Parathyroid adenoma (tissue), 2 donors: ENCODE data around the gene TBCD.

Source experiments
- H2AFZ ChIP-seq: fragments of 300-600 bp; sonication (generic); one replicate; pipeline ENCODE4 v1.7.0; 2017; ENCODE audit warnings: antibody characterized with exemption, mild to moderate bottlenecking
- H3K27ac ChIP-seq: fragments of 300-600 bp; sonication (generic); one replicate; pipeline ENCODE4 v1.7.0; 2017
- H3K27me3 ChIP-seq: fragments of 300-600 bp; sonication (generic); one replicate; pipeline ENCODE4 v1.7.0; 2017; ENCODE audit warnings: low read length; ENCODE audit not compliant: control insufficient read depth, insufficient read depth
- H3K36me3 ChIP-seq: fragments of 300-600 bp; sonication (generic); one replicate; pipeline ENCODE4 v1.7.0; 2017; ENCODE audit warnings: low read length; ENCODE audit not compliant: control insufficient read depth, insufficient read depth
- H3K4me1 ChIP-seq: fragments of 300-600 bp; sonication (generic); one replicate; pipeline ENCODE4 v1.7.0; 2017; ENCODE audit warnings: control low read depth
- H3K4me2 ChIP-seq: fragments of 300-600 bp; sonication (generic); one replicate; pipeline ENCODE4 v1.7.0; 2017; ENCODE audit warnings: low read length
- H3K4me3 ChIP-seq: fragments of 300-600 bp; sonication (generic); one replicate; pipeline ENCODE4 v1.7.0; 2017; ENCODE audit warnings: low read depth, low read length
- H3K79me2 ChIP-seq: fragments of 300-600 bp; sonication (generic); one replicate; pipeline ENCODE4 v1.7.0; 2017; ENCODE audit warnings: control low read depth
- H3K9ac ChIP-seq: fragments of 300-600 bp; sonication (generic); one replicate; pipeline ENCODE4 v1.7.0; 2017; ENCODE audit warnings: mild to moderate bottlenecking
- H3K9me3 ChIP-seq: fragments of 300-600 bp; sonication (generic); one replicate; pipeline ENCODE4 v1.7.0; 2017; ENCODE audit warnings: low read length; ENCODE audit not compliant: control insufficient read depth
- TF ChIP-seq, protein P1 (sequence below): fragments of 300-600 bp; sonication (generic); IDR thresholded peaks from one replicate; pipeline ENCODE4 v1.7.0; 2017; ENCODE audit warnings: antibody characterized with exemption, mild to moderate bottlenecking
- donor health status: primary hyperparathyroidism.

The TBCD gene

DNA sequence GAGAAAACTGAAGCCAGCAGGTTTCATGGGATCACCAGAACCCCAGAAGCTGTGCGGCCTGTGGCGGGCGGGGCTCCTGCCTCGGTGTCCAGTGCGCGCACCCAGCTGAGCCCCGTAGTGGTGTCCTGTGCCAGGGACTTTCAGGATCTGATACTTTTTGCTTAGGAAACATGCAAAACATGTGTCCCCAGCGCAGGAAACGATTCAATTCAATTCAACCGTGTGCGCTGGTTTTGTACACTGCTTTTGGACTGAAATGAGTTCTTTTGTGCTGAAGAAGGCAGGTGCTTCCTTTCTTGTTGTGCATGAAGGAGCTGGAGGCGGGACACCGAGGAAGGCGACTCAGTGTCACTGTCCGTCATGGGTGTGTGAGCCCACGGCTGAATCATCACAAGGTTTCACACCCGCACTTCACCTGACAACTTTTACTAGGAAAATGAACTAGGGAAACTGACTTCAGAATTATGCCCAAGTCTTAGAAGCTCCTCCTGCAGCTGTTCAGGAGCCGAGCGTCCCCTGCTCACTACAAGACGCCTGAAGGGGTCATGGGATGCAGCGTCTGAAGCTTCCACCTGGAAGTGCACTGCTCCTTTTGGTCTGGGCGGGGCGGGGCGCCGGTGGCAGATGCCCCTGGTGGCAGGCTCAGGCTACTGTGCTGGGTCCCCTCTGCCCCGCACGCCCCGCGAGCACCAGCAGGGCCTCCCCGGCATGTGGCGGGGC is 119.4 kb downstream of the TBCD start:
- Histone ChIP-seq H3K9me3 (no peaks in the 10 kb centered on the region), H3K4me1 (no peaks in the 10 kb centered on the region), H3K27me3 (no peaks in the 10 kb centered on the region), H3K9ac (no peak overlapping the region), H3K79me2 (peaks cover 25% of the 10 kb centered on the region), H3K4me3 (no peak overlapping the region), H3K36me3 (no peaks in the 10 kb centered on the region), H3K27ac (no peak overlapping the region), H2AFZ (no peak overlapping the region), H3K4me2 (no peak overlapping the region)
- TF ChIP-seq, protein P1, sequence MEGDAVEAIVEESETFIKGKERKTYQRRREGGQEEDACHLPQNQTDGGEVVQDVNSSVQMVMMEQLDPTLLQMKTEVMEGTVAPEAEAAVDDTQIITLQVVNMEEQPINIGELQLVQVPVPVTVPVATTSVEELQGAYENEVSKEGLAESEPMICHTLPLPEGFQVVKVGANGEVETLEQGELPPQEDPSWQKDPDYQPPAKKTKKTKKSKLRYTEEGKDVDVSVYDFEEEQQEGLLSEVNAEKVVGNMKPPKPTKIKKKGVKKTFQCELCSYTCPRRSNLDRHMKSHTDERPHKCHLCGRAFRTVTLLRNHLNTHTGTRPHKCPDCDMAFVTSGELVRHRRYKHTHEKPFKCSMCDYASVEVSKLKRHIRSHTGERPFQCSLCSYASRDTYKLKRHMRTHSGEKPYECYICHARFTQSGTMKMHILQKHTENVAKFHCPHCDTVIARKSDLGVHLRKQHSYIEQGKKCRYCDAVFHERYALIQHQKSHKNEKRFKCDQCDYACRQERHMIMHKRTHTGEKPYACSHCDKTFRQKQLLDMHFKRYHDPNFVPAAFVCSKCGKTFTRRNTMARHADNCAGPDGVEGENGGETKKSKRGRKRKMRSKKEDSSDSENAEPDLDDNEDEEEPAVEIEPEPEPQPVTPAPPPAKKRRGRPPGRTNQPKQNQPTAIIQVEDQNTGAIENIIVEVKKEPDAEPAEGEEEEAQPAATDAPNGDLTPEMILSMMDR: no peak

DNA sequence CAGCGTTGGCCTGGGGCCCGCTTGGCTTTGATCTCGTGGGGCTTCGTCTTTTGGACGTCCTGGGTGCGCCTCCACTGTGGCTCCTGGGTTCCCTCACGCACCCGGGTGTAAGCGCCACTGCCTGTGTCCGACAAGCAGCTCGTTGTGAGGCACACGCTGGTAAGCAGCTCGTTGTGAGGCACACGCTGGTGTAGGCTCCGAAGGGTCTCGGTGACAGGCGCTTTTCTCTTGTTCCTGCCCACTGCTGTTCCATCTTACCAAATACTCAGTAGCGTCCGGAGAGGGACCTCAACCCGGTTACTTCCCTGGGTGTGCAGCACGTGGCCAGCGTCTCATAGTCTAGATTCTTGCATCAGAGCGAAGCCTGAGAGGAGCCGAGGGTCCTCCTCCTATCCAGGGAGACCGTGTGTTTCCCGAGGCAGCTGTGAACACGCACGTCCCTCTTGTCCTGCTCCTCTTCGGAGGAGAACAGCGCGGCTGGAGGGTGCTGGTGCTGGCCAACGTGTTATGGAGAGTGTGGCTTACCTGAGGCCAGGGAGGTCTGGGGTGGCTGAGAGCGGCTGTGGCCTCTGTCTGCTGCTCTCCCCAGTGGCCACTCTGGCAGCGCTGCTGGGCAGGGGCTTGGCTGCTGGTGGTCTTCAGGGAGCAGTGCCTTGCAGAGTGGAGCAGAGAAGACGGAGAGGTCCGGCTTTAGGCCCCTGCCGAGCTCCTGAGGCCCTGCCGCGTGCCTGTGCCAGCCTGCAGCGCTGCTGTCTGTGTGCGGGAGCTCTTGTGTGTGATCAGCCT is 120.1 kb downstream of the TBCD start:
- H3K9me3 ChIP-seq: no peaks in the 10 kb centered on the region
- H3K4me3 ChIP-seq: no peak overlapping the region
- no peak overlapping the region for H3K4me2 ChIP-seq
- no peaks in the 10 kb centered on the region for H3K4me1 ChIP-seq
- TF ChIP-seq, protein P1: no peak
- peaks cover 17% of the 10 kb centered on the region for H3K79me2 ChIP-seq
- no peak overlapping the region for H3K9ac ChIP-seq
- no peak overlapping the region for H3K27ac ChIP-seq
- no peaks in the 10 kb centered on the region for H3K27me3 ChIP-seq
- no peak overlapping the region for H2AFZ ChIP-seq
- H3K36me3 ChIP-seq: no peaks in the 10 kb centered on the region

DNA sequence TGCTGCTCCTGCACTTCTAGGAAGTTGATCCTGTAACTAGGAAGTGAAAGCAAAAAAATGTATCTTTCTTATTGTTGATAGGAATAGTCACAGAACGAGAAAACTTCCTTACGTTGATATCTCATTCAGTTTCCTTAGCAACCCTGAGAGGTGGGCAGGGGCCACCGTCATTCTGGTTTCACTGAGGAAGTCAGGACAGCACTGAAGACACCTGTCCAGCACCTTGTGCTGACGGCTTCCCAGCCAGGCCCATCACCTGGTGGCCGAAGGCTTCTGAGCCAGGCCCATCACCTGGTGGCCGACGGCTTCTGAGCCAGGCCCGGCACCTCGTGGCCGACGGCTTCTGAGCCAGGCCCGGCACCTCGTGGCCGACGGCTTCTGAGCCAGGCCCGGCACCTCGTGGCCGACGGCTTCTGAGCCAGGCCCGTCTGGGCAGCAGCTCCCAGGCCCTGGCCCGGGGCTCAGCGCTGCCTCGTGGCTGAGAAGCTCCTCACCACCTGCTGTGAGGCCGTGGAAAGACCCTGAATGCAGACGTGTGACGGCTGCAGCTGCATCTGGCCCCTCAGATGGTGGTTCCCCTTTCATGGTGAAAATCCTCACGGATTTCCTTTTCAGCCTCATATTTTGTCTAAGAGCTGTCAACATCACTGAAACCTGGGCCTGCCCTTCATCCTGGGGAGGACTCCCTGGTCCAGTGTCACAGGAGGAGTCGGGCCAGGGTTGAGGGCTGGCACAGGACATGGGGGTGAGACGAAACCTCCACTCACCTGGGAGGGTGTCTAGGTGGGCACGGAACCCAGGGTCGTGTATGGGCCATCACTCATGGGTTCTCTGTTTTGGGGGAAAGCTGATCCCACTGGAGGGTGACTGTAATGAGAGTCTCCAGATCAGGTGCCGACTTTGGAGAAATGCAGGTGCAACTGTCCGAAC is 121.0 kb downstream of the TBCD start:
- Histone ChIP-seq H3K9ac (no peak overlapping the region), H3K27ac (no peak overlapping the region), H3K36me3 (no peaks in the 10 kb centered on the region), H3K4me2 (no peak overlapping the region), H3K4me1 (no peaks in the 10 kb centered on the region), H3K9me3 (no peaks in the 10 kb centered on the region), H2AFZ (no peak overlapping the region), H3K79me2 (peaks cover 16% of the 10 kb centered on the region), H3K27me3 (no peaks in the 10 kb centered on the region), H3K4me3 (no peak overlapping the region)
- TF ChIP-seq, protein P1: no peak

DNA sequence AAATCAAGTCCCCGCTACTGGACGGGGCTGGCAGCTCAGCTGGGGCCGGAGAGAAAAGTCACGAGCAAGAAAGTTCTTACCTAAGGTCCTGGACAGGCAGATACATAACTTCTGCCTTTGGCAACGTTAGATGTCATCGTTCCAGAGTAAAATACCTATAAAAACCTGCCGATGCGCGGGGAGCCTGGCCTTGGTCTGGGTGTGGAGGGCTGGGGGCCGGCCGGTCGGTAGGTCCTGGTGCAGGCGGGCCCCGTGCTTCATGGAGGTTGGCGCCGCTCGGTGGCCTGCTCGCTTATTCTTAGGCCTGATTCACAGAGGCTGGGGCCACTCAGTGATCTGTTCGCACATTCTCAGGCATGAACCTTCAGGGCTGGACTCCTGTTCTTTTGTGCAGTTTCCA is 121.7 kb downstream of the TBCD start:
- peaks cover 22% of the 10 kb centered on the region for H3K79me2 ChIP-seq
- no peak overlapping the region for H2AFZ ChIP-seq
- no peak overlapping the region for H3K4me3 ChIP-seq
- H3K9ac ChIP-seq: no peak overlapping the region
- H3K36me3 ChIP-seq: no peaks in the 10 kb centered on the region
- H3K27ac ChIP-seq: no peak overlapping the region
- no peaks in the 10 kb centered on the region for H3K4me1 ChIP-seq
- H3K4me2 ChIP-seq: no peak overlapping the region
- H3K9me3 ChIP-seq: no peaks in the 10 kb centered on the region
- TF ChIP-seq, protein P1: no peak
- H3K27me3 ChIP-seq: no peaks in the 10 kb centered on the region
